Stimulated activated effector memory CD8-positive, alpha-beta T cell treated with anti-CD3 and anti-CD28 coated beads, Interleukin-12 subunit alpha, Interleukin-12 subunit beta, amount 100 ng/mL, for 72 hours (primary cell): ENCODE results near the gene ACER1.
A peak's percentile ranks its signal among the peaks of the same experiment; 100 is the strongest.
"Not testable (repeated sequence)": the region's sequence is repeated elsewhere in the genome, so short reads cannot be mapped to it uniquely, and the experiment has no call there.

Source experiments
- ATAC-seq: fragments of 150-1000 bp; cut with Tn5 transposase; 2 replicates; pipeline ENCODE4 v1.10.0; 2021
- DNase-seq, 2 donors: peaks; one replicate each; pipeline ENCODE4 v3.0.0; 2021 to 2022; ENCODE audit warnings: low spot score in 2 of 2
- H3K27ac Mint-ChIP-seq: one replicate; pipeline ENCODE4 v1.8.0; 2022; ENCODE audit warnings: mild to moderate bottlenecking, mixed read lengths
- H3K36me3 Mint-ChIP-seq: one replicate; pipeline ENCODE4 v1.8.0; 2022; ENCODE audit warnings: mild to moderate bottlenecking, mixed read lengths
- H3K4me1 Mint-ChIP-seq: one replicate; pipeline ENCODE4 v1.8.0; 2022; ENCODE audit warnings: mixed read lengths
- H3K4me3 Mint-ChIP-seq: one replicate; pipeline ENCODE4 v1.8.0; 2022; ENCODE audit warnings: mild to moderate bottlenecking, mixed read lengths
- H3K9me3 Mint-ChIP-seq: one replicate; pipeline ENCODE4 v1.8.0; 2022; ENCODE audit warnings: mixed read lengths

Gene ACER1

GRCh38 chr19:6362351-6362801 is 29.0 kb upstream of the ACER1 start:
- Mint-ChIP-seq H3K4me3 (peak overlapping the region; percentile 99), H3K36me3 (peaks cover 63% of the 10 kb centered on the region), H3K27ac (peak overlapping the region; percentile 98), H3K4me1 (peaks cover 21% of the 10 kb centered on the region), H3K9me3 (no peaks in the 10 kb centered on the region)
- DNase-seq (peak in 1 of 2 donors; percentile 61), ATAC-seq (no peak)

GRCh38 chr19:6362027-6362350 is 28.6 kb upstream of the ACER1 start:
- Mint-ChIP-seq H3K27ac (peak overlapping the region; percentile 98), H3K4me1 (peaks cover 21% of the 10 kb centered on the region), H3K4me3 (peak overlapping the region; percentile 99), H3K9me3 (no peaks in the 10 kb centered on the region), H3K36me3 (peaks cover 60% of the 10 kb centered on the region)
- no peak for ATAC-seq
- DNase-seq = no peak

- H3K9me3 Mint-ChIP-seq, DNase-seq, ATAC-seq: not testable (repeated sequence)
- H3K27ac Mint-ChIP-seq = peak overlapping the region; percentile 98
- H3K36me3 Mint-ChIP-seq = peaks cover 48% of the 10 kb centered on the region
- peak overlapping the region; percentile 99 for H3K4me3 Mint-ChIP-seq
- peaks cover 21% of the 10 kb centered on the region for H3K4me1 Mint-ChIP-seq
These were observed 27.4 kb upstream of the ACER1 start for GRCh38 chr19:6360857-6361216.

GRCh38 chr19:6360445-6360844 is 27.0 kb upstream of the ACER1 start:
- not testable (repeated sequence) for DNase-seq, H3K9me3 Mint-ChIP-seq, ATAC-seq
- H3K4me1 Mint-ChIP-seq = peaks cover 21% of the 10 kb centered on the region
- H3K4me3 Mint-ChIP-seq = peak overlapping the region; percentile 99
- peaks cover 44% of the 10 kb centered on the region for H3K36me3 Mint-ChIP-seq
- H3K27ac Mint-ChIP-seq = peak overlapping the region; percentile 98

GRCh38 chr19:6359568-6360341 is 26.3 kb upstream of the ACER1 start:
- ATAC-seq (no peak), DNase-seq (no peak)
- Mint-ChIP-seq H3K4me1 (peaks cover 21% of the 10 kb centered on the region), H3K9me3 (no peaks in the 10 kb centered on the region), H3K27ac (no peak overlapping the region), H3K36me3 (peaks cover 37% of the 10 kb centered on the region), H3K4me3 (no peak overlapping the region)

- no peak overlapping the region for H3K27ac Mint-ChIP-seq
- DNase-seq (no peak), ATAC-seq (no peak)
- H3K9me3 Mint-ChIP-seq = no peaks in the 10 kb centered on the region
- H3K36me3 Mint-ChIP-seq = peaks cover 20% of the 10 kb centered on the region
- peaks cover 11% of the 10 kb centered on the region for H3K4me1 Mint-ChIP-seq
- no peak overlapping the region for H3K4me3 Mint-ChIP-seq
These were observed 24.6 kb upstream of the ACER1 start for GRCh38 chr19:6358003-6358402.

GRCh38 chr19:6357174-6357573 is 23.8 kb upstream of the ACER1 start:
- H3K4me1 Mint-ChIP-seq = peaks cover 2% of the 10 kb centered on the region
- no peak overlapping the region for H3K27ac Mint-ChIP-seq
- H3K36me3 Mint-ChIP-seq = peaks cover 11% of the 10 kb centered on the region
- H3K4me3 Mint-ChIP-seq = no peak overlapping the region
- no peak for DNase-seq
- no peak for ATAC-seq
- no peaks in the 10 kb centered on the region for H3K9me3 Mint-ChIP-seq

- not testable (repeated sequence) for ATAC-seq, H3K4me3 Mint-ChIP-seq, H3K36me3 Mint-ChIP-seq, H3K27ac Mint-ChIP-seq, DNase-seq, H3K4me1 Mint-ChIP-seq, H3K9me3 Mint-ChIP-seq
These were observed 22.1 kb upstream of the ACER1 start for GRCh38 chr19:6355321-6356040.

- Mint-ChIP-seq H3K27ac (no peak overlapping the region), H3K4me1 (no peaks in the 10 kb centered on the region), H3K4me3 (no peak overlapping the region), H3K36me3 (no peaks in the 10 kb centered on the region), H3K9me3 (no peaks in the 10 kb centered on the region)
- DNase-seq (no peak), ATAC-seq (no peak)
These were observed 20.8 kb upstream of the ACER1 start for GRCh38 chr19:6354098-6354674.

- no peaks in the 10 kb centered on the region for H3K36me3 Mint-ChIP-seq
- ATAC-seq = no peak
These were observed 19.2 kb upstream of the ACER1 start for GRCh38 chr19:6352381-6353165.

GRCh38 chr19:6350688-6351087 is 17.3 kb upstream of the ACER1 start:
- H3K4me3 Mint-ChIP-seq = no peak overlapping the region
- no peak for DNase-seq
- no peak for ATAC-seq
- H3K36me3 Mint-ChIP-seq = no peaks in the 10 kb centered on the region
- no peaks in the 10 kb centered on the region for H3K4me1 Mint-ChIP-seq
- H3K27ac Mint-ChIP-seq = no peak overlapping the region
- no peaks in the 10 kb centered on the region for H3K9me3 Mint-ChIP-seq

More at GRCh38 chr19:6352381-6353165, 19.2 kb upstream of the ACER1 start:
- DNase-seq = no peak
- no peak overlapping the region for H3K27ac Mint-ChIP-seq
- no peaks in the 10 kb centered on the region for H3K9me3 Mint-ChIP-seq
- no peaks in the 10 kb centered on the region for H3K4me1 Mint-ChIP-seq
- no peak overlapping the region for H3K4me3 Mint-ChIP-seq

- H3K9me3 Mint-ChIP-seq, H3K4me1 Mint-ChIP-seq, H3K36me3 Mint-ChIP-seq, ATAC-seq, DNase-seq, H3K4me3 Mint-ChIP-seq: not testable (repeated sequence)
- peak overlapping the region; percentile 15 for H3K27ac Mint-ChIP-seq
These were observed 15.9 kb upstream of the ACER1 start for GRCh38 chr19:6349271-6349670.

GRCh38 chr19:6343462-6343861 is 10.1 kb upstream of the ACER1 start:
- no peaks in the 10 kb centered on the region for H3K36me3 Mint-ChIP-seq
- ATAC-seq (no peak), DNase-seq (no peak)
- peaks cover 6% of the 10 kb centered on the region for H3K4me1 Mint-ChIP-seq
- peaks cover 3% of the 10 kb centered on the region for H3K9me3 Mint-ChIP-seq
- H3K27ac Mint-ChIP-seq = no peak overlapping the region
- H3K4me3 Mint-ChIP-seq = no peak overlapping the region

- H3K9me3 Mint-ChIP-seq = peaks cover 3% of the 10 kb centered on the region
- no peak overlapping the region for H3K4me3 Mint-ChIP-seq
- no peaks in the 10 kb centered on the region for H3K36me3 Mint-ChIP-seq
- peak overlapping the region; percentile 78 for H3K27ac Mint-ChIP-seq
- H3K4me1 Mint-ChIP-seq = peaks cover 6% of the 10 kb centered on the region
- DNase-seq = no peak
- ATAC-seq = peak; percentile 76
These were observed 7.2 kb upstream of the ACER1 start for GRCh38 chr19:6340493-6341201.
